ENCODE data around the gene PNPLA7. TPM values are rescaled to one million over a fixed set of nuclear protein-coding genes. Genes with fewer than 3 reads are reported as not detected.
"Not testable (repeated sequence)": the region's sequence is repeated elsewhere in the genome, so short reads cannot be mapped to it uniquely, and the experiment has no call there.

The PNPLA7 gene
- polyA plus RNA-seq, 10 donors: 1.1 to 4.1 (median 2.2) TPM

- no peak for DNase-seq
Observed at GRCh38 chr9:137452006-137452760, 98.0 kb downstream of the PNPLA7 start.

GRCh38 chr9:137451264-137452005, 98.8 kb downstream of the PNPLA7 start:
- DNase-seq: not testable (repeated sequence)

- DNase-seq: not testable (repeated sequence)
Observed at GRCh38 chr9:137450539-137451222, 99.5 kb downstream of the PNPLA7 start.

GRCh38 chr9:137449931-137450538, 100.2 kb downstream of the PNPLA7 start:
- no peak for DNase-seq

GRCh38 chr9:137449081-137449844, 100.9 kb downstream of the PNPLA7 start:
- DNase-seq: no peak

GRCh38 chr9:137448602-137448962, 101.6 kb downstream of the PNPLA7 start:
- no peak for DNase-seq

GRCh38 chr9:137447722-137448601, 102.2 kb downstream of the PNPLA7 start:
- DNase-seq: no peak

GRCh38 chr9:137446851-137447471, 103.2 kb downstream of the PNPLA7 start:
- peak in 1 of 3 donors; percentile 59 for DNase-seq

GRCh38 chr9:137445930-137446431, 104.2 kb downstream of the PNPLA7 start:
- peak in 1 of 3 donors; percentile 30 for DNase-seq

GRCh38 chr9:137445275-137445807, 104.9 kb downstream of the PNPLA7 start:
- peak; percentile 63 to 83 (median 69) for DNase-seq

GRCh38 chr9:137444106-137444790, 106.0 kb downstream of the PNPLA7 start:
- no peak for DNase-seq

- DNase-seq: no peak
Observed at GRCh38 chr9:137441935-137442321, 108.3 kb downstream of the PNPLA7 start.

GRCh38 chr9:137441289-137441934, 108.8 kb downstream of the PNPLA7 start, which contains the start of gene ENTPD8:
TSS of gene ENTPD8 (minus strand) at chr9:137441357. CDS start at chr9:137438285, 3,072 bp downstream.
- peak in 1 of 3 donors; percentile 80 for DNase-seq

GRCh38 chr9:137439158-137439714, 111.0 kb downstream of the PNPLA7 start:
- DNase-seq: no peak

- no peak for DNase-seq
Observed at GRCh38 chr9:137438591-137439157, 111.5 kb downstream of the PNPLA7 start.

- DNase-seq: no peak
Observed at GRCh38 chr9:137437691-137438590, 112.3 kb downstream of the PNPLA7 start.
